ENCODE measurements around the gene RAET1E.

The RAET1E gene

GRCh38 chr6:149906405-149906804 is 8.5 kb upstream of the RAET1E start:
- TF ChIP-seq, protein P1, sequence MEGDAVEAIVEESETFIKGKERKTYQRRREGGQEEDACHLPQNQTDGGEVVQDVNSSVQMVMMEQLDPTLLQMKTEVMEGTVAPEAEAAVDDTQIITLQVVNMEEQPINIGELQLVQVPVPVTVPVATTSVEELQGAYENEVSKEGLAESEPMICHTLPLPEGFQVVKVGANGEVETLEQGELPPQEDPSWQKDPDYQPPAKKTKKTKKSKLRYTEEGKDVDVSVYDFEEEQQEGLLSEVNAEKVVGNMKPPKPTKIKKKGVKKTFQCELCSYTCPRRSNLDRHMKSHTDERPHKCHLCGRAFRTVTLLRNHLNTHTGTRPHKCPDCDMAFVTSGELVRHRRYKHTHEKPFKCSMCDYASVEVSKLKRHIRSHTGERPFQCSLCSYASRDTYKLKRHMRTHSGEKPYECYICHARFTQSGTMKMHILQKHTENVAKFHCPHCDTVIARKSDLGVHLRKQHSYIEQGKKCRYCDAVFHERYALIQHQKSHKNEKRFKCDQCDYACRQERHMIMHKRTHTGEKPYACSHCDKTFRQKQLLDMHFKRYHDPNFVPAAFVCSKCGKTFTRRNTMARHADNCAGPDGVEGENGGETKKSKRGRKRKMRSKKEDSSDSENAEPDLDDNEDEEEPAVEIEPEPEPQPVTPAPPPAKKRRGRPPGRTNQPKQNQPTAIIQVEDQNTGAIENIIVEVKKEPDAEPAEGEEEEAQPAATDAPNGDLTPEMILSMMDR (conservative IDR thresholded peaks at IDR 0.05; ENCODE audit: control insufficient read depth, insufficient read depth, low read depth, low read length), result no peak
- no peak for DNase-seq (ENCODE audit: low read depth)
- no peak overlapping the region for H3K4me3 ChIP-seq (ENCODE audit: control insufficient read depth, low read depth, low read length)

DNA sequence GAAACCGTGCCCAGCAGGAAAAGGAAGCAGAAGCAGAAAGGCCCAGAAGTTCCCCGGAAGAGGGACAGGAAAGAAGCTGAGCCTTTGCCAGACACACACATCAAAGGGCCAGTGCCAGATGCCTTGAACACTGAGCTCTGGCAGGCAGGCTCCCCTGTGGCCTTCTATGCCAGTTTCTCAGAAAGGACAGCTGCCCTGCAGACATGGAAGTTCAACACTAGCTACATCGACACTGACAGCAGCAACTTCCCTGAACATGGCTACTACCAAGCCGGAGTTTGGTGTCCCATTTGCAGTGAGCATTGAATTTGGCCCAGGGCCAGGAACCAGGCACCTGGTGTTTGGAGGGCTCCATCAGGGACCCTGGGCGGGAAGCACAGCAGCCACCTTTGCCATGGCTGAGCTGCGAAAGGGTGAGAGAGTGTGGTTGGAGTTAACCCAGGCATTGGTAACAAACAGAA is 8.0 kb upstream of the RAET1E start:
- TF ChIP-seq, protein P1 (conservative IDR thresholded peaks at IDR 0.05; ENCODE audit: control insufficient read depth, insufficient read depth, low read depth, low read length), result no peak
- DNase-seq (ENCODE audit: low read depth), result no peak

DNA sequence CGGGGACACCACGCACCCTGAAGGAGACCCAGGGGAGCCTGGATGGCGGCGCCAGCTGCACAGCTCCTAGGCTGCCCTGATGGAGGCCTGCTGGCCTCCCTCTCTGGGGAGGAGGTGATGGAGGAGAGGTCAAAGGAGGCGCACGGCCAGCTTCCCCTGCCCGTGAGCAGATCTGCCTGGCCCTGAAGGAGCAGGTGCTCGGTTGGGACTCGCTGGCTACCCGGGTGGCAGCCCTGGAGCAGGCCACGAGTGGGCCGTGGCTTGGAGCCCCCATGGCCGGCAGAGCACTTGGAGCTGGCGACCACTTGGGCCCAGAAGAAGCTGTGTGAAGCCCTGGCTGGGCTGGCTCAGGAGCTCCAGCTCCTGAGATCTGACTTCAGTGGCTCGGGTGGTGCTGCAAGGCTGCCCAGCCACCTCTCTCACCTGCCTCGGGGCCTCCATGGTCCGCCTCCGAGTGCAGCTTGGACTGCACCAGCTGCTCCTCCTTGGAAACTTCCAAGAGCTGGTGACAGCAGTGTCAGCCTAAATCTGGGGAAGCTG is 7.5 kb upstream of the RAET1E start:
- DNase-seq (ENCODE audit: low read depth), result no peak
- TF ChIP-seq, protein P1 (conservative IDR thresholded peaks at IDR 0.05; ENCODE audit: control insufficient read depth, insufficient read depth, low read depth, low read length), result no peak

More for the DNA sequence above, 8.0 kb upstream of the RAET1E start:
- H3K4me3 ChIP-seq (ENCODE audit: control insufficient read depth, low read depth, low read length), result no peak overlapping the region

GRCh38 chr6:149904661-149905370 is 6.9 kb upstream of the RAET1E start:
- no peak for DNase-seq (ENCODE audit: low read depth)
- no peak overlapping the region for H3K4me3 ChIP-seq (ENCODE audit: control insufficient read depth, low read depth, low read length)
- TF ChIP-seq, protein P1 (conservative IDR thresholded peaks at IDR 0.05; ENCODE audit: control insufficient read depth, insufficient read depth, low read depth, low read length), result no peak

More for the DNA sequence above, 7.5 kb upstream of the RAET1E start:
- no peak overlapping the region for H3K4me3 ChIP-seq (ENCODE audit: control insufficient read depth, low read depth, low read length)

GRCh38 chr6:149903938-149904611 is 6.2 kb upstream of the RAET1E start:
- no peak overlapping the region for H3K4me3 ChIP-seq (ENCODE audit: control insufficient read depth, low read depth, low read length)
- TF ChIP-seq, protein P1 (conservative IDR thresholded peaks at IDR 0.05; ENCODE audit: control insufficient read depth, insufficient read depth, low read depth, low read length), result no peak
- no peak for DNase-seq (ENCODE audit: low read depth)

- TF ChIP-seq, protein P1 (conservative IDR thresholded peaks at IDR 0.05; ENCODE audit: control insufficient read depth, insufficient read depth, low read depth, low read length), result no peak
Observed at GRCh38 chr6:149901444-149902140, 3.7 kb upstream of the RAET1E start.

More at GRCh38 chr6:149901444-149902140, 3.7 kb upstream of the RAET1E start:
- no peak overlapping the region for H3K4me3 ChIP-seq (ENCODE audit: control insufficient read depth, low read depth, low read length)
- no peak for DNase-seq (ENCODE audit: low read depth)

All from fibroblast of mammary gland (primary cell).